Skeletal muscle satellite cell (primary cell): ENCODE data around the gene HS3ST6. TPM values are rescaled to one million over a fixed set of nuclear protein-coding genes. Genes with fewer than 3 reads are reported as not detected.

Experiments
- H3K27me3 ChIP-seq: 2 replicates; pipeline ENCODE4 v1.7.0; 2013; ENCODE audit warnings: low read length; ENCODE audit not compliant: control insufficient read depth, insufficient read depth
- H3K36me3 ChIP-seq: 2 replicates; pipeline ENCODE4 v1.7.0; 2013; ENCODE audit warnings: mild to moderate bottlenecking, control low read depth, low read length; ENCODE audit not compliant: insufficient read depth
- H3K4me1 ChIP-seq: 2 replicates; pipeline ENCODE4 v1.7.0; 2013; ENCODE audit warnings: low read length; ENCODE audit not compliant: control insufficient read depth, insufficient read depth
- H3K4me2 ChIP-seq: 2 replicates; pipeline ENCODE4 v1.7.0; 2013; ENCODE audit warnings: mild to moderate bottlenecking, low read length
- H3K4me3 ChIP-seq: 2 replicates; pipeline ENCODE4 v1.7.0; 2013; ENCODE audit warnings: low read length
- H3K9ac ChIP-seq: 2 replicates; pipeline ENCODE4 v1.7.0; 2013; ENCODE audit warnings: mild to moderate bottlenecking, low read depth, low read length, moderate library complexity
- H3K9me3 ChIP-seq: replicated peaks from 2 replicates; pipeline ENCODE4 v1.7.0; 2013; ENCODE audit warnings: mild to moderate bottlenecking, control low read depth, low read length
- small RNA-seq: library from RNA; depleted of rRNA; stranded (forward); fragments of <200 nt; gene quantifications from one replicate; pipeline ENCODE3, GENCODE V24; 2012

Gene HS3ST6

GRCh38 chr16:1862394-1862793 is 55.8 kb downstream of the HS3ST6 start:
- Histone ChIP-seq H3K9me3 (no peaks in the 10 kb centered on the region), H3K9ac (no peak overlapping the region), H3K4me2 (no peak overlapping the region), H3K36me3 (no peaks in the 10 kb centered on the region), H3K27me3 (peaks cover 55% of the 10 kb centered on the region), H3K4me1 (no peaks in the 10 kb centered on the region), H3K4me3 (no peak overlapping the region)

GRCh38 chr16:1861730-1862129 is 56.5 kb downstream of the HS3ST6 start:
- Histone ChIP-seq H3K4me3 (no peak overlapping the region), H3K4me2 (no peak overlapping the region), H3K9ac (no peak overlapping the region), H3K36me3 (no peaks in the 10 kb centered on the region), H3K4me1 (no peaks in the 10 kb centered on the region), H3K9me3 (no peaks in the 10 kb centered on the region), H3K27me3 (peaks cover 62% of the 10 kb centered on the region)

Small RNA genes lying within 50 kb of the gene (small RNA-seq; reads per million reads assigned to genes)
- gene SNORA10 (not detected), gene SNORA64 (not detected)
